GM12878 (cell line): ENCODE data around the gene PALD1. TPM values are rescaled to one million over a fixed set of nuclear protein-coding genes. Genes with fewer than 3 reads are reported as not detected.

Experiments used
- ATAC-seq: fragments of 200-7000 bp; cut with Tn5 transposase; 3 replicates; pipeline ENCODE4 v1.9.1; 2020; ENCODE audit warnings: mild to moderate bottlenecking, moderate library complexity
- BruUV-seq: library from RNA; stranded (reverse); fragments of 400-500 nt; replicated peaks from 2 replicates; lab custom pipeline; 2021; lab: Mats Ljungman, UMichigan
- CTCF ChIA-PET: fragments of 300-600 bp; sonication (Branson Sonifier 250); formaldehyde crosslinking; extraction: SDS; loops from one replicate; lab custom pipeline; 2021; ENCODE audit warnings: inconsistent platforms; lab: Yijun Ruan, JAX
- POLR2A ChIA-PET: fragments of 350-600 bp; formaldehyde crosslinking; extraction: SDS; loops from one replicate; lab custom pipeline; 2021; ENCODE audit warnings: inconsistent platforms; lab: Charles Lee
- RAD21 ChIA-PET: fragments of 300-600 bp; sonication (Branson Sonifier 250); formaldehyde crosslinking; loops from one replicate; lab custom pipeline; 2023; ENCODE audit warnings: antibody characterized with exemption; ENCODE audit not compliant: unreplicated experiment; lab: Charles Lee
- SMC1A ChIA-PET: fragments of 300-600 bp; sonication (Branson Sonifier 250); formaldehyde crosslinking; loops from one replicate; lab custom pipeline; 2023; ENCODE audit not compliant: unreplicated experiment, uncharacterized antibody; lab: Charles Lee
- DNase-seq: peaks from one replicate; pipeline ENCODE4 v3.0.0-alpha.2; 2011; ENCODE audit warnings: low read depth, low spot score
- FAIRE-seq: peaks from 3 replicates; lab custom pipeline; 2011; peaks lifted over from hg19 to GRCh38; lab: Jason Lieb, UNC
- H2AFZ ChIP-seq: 2 replicates; pipeline ENCODE4 v1.6.0; 2011; ENCODE audit warnings: low read depth, low read length, control low read depth; ENCODE audit not compliant: control insufficient read depth
- H3K27ac ChIP-seq: 2 replicates; pipeline ENCODE4 v1.5.1; 2011; ENCODE audit warnings: control low read depth; ENCODE audit not compliant: control insufficient read depth, insufficient read depth
- H3K27me3 ChIP-seq, 2 experiments: replicated peaks in 1 of 2; 2 replicates each; pipeline versions ENCODE4 v1.6.0 to v1.6.1; 2011; ENCODE audit warnings: low read length in 1 of 2; ENCODE audit not compliant: control insufficient read depth in 2 of 2, insufficient read depth in 2 of 2
- H3K36me3 ChIP-seq, 2 experiments: 2 replicates each; pipeline ENCODE4 v1.5.1; 2011; ENCODE audit warnings: low read length in 1 of 2; ENCODE audit not compliant: control insufficient read depth in 2 of 2, insufficient read depth in 2 of 2
- H3K4me1 ChIP-seq: 2 replicates; pipeline ENCODE4 v1.6.1; 2011; ENCODE audit warnings: mild to moderate bottlenecking, low read length, moderate library complexity, mixed read lengths; ENCODE audit not compliant: control insufficient read depth, insufficient read depth
- H3K4me2 ChIP-seq: 2 replicates; pipeline ENCODE4 v1.6.0; 2011; ENCODE audit warnings: control low read depth; ENCODE audit not compliant: control insufficient read depth, insufficient read depth
- H3K4me3 ChIP-seq: fragments of 200-600 bp; sonication (generic); 2 replicates; pipeline ENCODE4 v1.5.1; 2016
- H3K79me2 ChIP-seq: 2 replicates; pipeline ENCODE4 v1.6.0; 2011; ENCODE audit warnings: low read length; ENCODE audit not compliant: control insufficient read depth, insufficient read depth
- H3K9ac ChIP-seq: 2 replicates; pipeline ENCODE4 v1.8.0; 2011; ENCODE audit warnings: low read length, control low read depth, mixed read lengths; ENCODE audit not compliant: control insufficient read depth, insufficient read depth
- H3K9me3 ChIP-seq: replicated peaks from 3 replicates; pipeline ENCODE4 v1.5.1; 2011; ENCODE audit warnings: mild to moderate bottlenecking, low read length; ENCODE audit not compliant: control insufficient read depth, insufficient read depth
- H4K20me1 ChIP-seq: 2 replicates; pipeline ENCODE4 v1.6.0; 2011; ENCODE audit not compliant: control insufficient read depth, insufficient read depth
- FOXK2 ChIP-seq: fragments of 450-650 bp; IDR thresholded peaks from 2 replicates; pipeline ENCODE4 v1.6.1; 2017; ENCODE audit warnings: mild to moderate bottlenecking, moderate library complexity
- GABPA ChIP-seq: IDR thresholded peaks from 2 replicates; pipeline ENCODE4 v1.6.1; 2014; ENCODE audit warnings: antibody characterized with exemption, low read depth, mild to moderate bottlenecking, inconsistent platforms
- HDGF ChIP-seq: fragments of 450-650 bp; IDR thresholded peaks from 2 replicates; pipeline ENCODE4 v1.6.1; 2016; ENCODE audit warnings: antibody characterized with exemption
- HSF1 ChIP-seq: fragments of 150-350 bp; IDR thresholded peaks from 2 replicates; pipeline ENCODE4 v1.6.1; 2014; ENCODE audit warnings: mild to moderate bottlenecking, low read depth, low read length
- KLF5 ChIP-seq: fragments of 450-650 bp; IDR thresholded peaks from 2 replicates; pipeline ENCODE4 v1.6.1; 2014; ENCODE audit warnings: mild to moderate bottlenecking; ENCODE audit not compliant: partially characterized antibody
- MXI1 ChIP-seq: fragments of 150-350 bp; IDR thresholded peaks from 2 replicates; pipeline ENCODE4 v1.6.1; 2011; ENCODE audit warnings: low read depth, mild to moderate bottlenecking, inconsistent platforms, low read length, improper control_type of control experiment
- NBN ChIP-seq: fragments of 450-650 bp; IDR thresholded peaks from 2 replicates; pipeline ENCODE4 v1.6.1; 2016
- NR2F1 ChIP-seq: fragments of 450-650 bp; conservative IDR thresholded peaks from 2 replicates; pipeline ENCODE4 v1.6.1; 2017; ENCODE audit warnings: mild to moderate bottlenecking
- RAD21 ChIP-seq: IDR thresholded peaks from 2 replicates; pipeline ENCODE4 v1.6.1; 2011; ENCODE audit warnings: mild to moderate bottlenecking, low read depth, low read length, moderate library complexity; ENCODE audit not compliant: insufficient read depth
- SIN3A ChIP-seq: IDR thresholded peaks from 2 replicates; pipeline ENCODE4 v1.6.1; 2012; ENCODE audit warnings: low read depth, low read length, improper control_type of control experiment
- SMARCA5 ChIP-seq: fragments of 450-650 bp; IDR thresholded peaks from 2 replicates; pipeline ENCODE4 v1.6.1; 2017; ENCODE audit warnings: mild to moderate bottlenecking
- SUPT20H ChIP-seq: IDR thresholded peaks from 2 replicates; pipeline ENCODE4 v1.6.1; 2011; ENCODE audit warnings: low read depth, mild to moderate bottlenecking, low read length, moderate library complexity, borderline replicate concordance; ENCODE audit not compliant: control insufficient read depth
- ZNF207 ChIP-seq: fragments of 450-650 bp; IDR thresholded peaks from 2 replicates; pipeline ENCODE4 v1.6.1; 2014; ENCODE audit warnings: antibody characterized with exemption, mild to moderate bottlenecking, borderline replicate concordance
- WGBS: methylation state at CpG from one replicate; pipeline ENCODE4 v1.1.6; 2016; ENCODE audit warnings: low lambda C conversion rate; ENCODE audit not compliant: insufficient replicate concordance, insufficient coverage; ENCODE audit errors: missing lambda C conversion rate; 5-methylcytosine and 5-hydroxymethylcytosine counted together
- in situ Hi-C: fragments of 300-500 bp; cut with MboI; formaldehyde crosslinking; loops from 9 replicates; pipeline ENCODE4 v1.14.3; 2018; ENCODE audit warnings: mixed read lengths
- intact Hi-C: fragments of 100-400 bp; cut with micrococcal nuclease; formaldehyde crosslinking; loops from one replicate; pipeline ENCODE4 v1.14.2; 2022; ENCODE audit not compliant: unreplicated experiment
- polyA plus RNA-seq, 11 experiments: library from polyadenylated mRNA; depleted of rRNA in 4 of 11; unstranded in 6 of 11; stranded (reverse) in 5 of 11; fragments of >200 nt; fragmentation: Nextera tagmentation in 4 of 11; fragmentation: Illumina TruSeq in 1 of 11; extraction: Ambion mirVana in 4 of 11; extraction: Trizol in 1 of 11; gene quantifications; 1 replicate in 1 of 11; 2 replicates in 10 of 11; pipeline versions ENCODE4 v1.2.1 to v1.2.3, GENCODE V29; 2011 to 2016; ENCODE audit warnings: inconsistent platforms in 2 of 11, missing spikeins in 2 of 11, low read depth in 1 of 11
- total RNA-seq, 4 experiments: library from RNA; depleted of rRNA in 3 of 4; stranded (reverse); fragments of >200 nt in 3 of 4; fragmentation: Illumina TruSeq in 1 of 4; extraction: Trizol in 1 of 4; gene quantifications; 2 replicates each; pipeline versions ENCODE4 v1.2.1 to v1.2.3, GENCODE V29; 2013 to 2021
- TF ChIP-seq, protein P1 (sequence below): fragments of 450-650 bp; IDR thresholded peaks from 2 replicates; pipeline ENCODE4 v1.6.1; 2017; ENCODE audit warnings: mild to moderate bottlenecking, moderate library complexity
- TF ChIP-seq, protein P2 (sequence below): IDR thresholded peaks from 2 replicates; pipeline ENCODE4 v1.6.1; 2012; ENCODE audit warnings: low read depth, low read length, improper control_type of control experiment
- TF ChIP-seq, protein P3 (sequence below): fragments of 450-650 bp; IDR thresholded peaks from 2 replicates; pipeline ENCODE4 v1.6.1; 2016; ENCODE audit warnings: mild to moderate bottlenecking

Gene PALD1
- total and polyA plus RNA-seq, 10 of the 15 experiments (the other 5 are each of a cell fraction or from before 2014, with no cell fraction given), result 0.43 to 20.9 (median 9.0) TPM

DNA sequence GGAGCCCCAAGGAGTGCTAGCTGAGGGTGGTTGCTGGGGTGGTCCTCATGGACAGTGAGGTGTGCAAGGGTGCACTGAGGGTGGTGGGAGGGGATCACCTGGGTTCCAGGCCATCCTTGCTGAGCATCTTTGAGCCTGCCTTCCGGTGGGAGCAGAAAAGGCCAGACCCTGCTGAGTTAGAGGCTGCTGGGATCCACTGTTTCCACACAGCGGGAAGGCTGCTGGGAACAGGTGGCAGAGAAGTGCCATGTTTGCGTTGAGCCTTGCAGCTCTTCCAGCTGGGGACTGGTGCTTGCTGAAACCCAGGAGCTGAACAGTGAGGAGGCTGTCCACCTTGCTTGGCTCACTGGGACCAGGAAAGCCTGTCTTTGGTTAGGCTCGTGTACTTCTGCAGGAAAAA lies 89.0 kb downstream of the PALD1 start (continued):
- no peak for TF ChIP-seq SUPT20H

- H3K9me3 ChIP-seq, result no peaks in the 10 kb centered on the region
- no peak overlapping the region for H3K9ac ChIP-seq
- no peaks in the 10 kb centered on the region for H3K27me3 ChIP-seq
- no peak for FAIRE-seq
- no peak overlapping the region for H3K27ac ChIP-seq
- ChIA-PET CTCF (interaction anchor here (0.6 to 0.8 kb wide), 2 partner anchors 19 to 190 kb away, joined by 3 to 4 read pairs; no protein-coding TSS in a partner anchor), POLR2A (interaction anchor here (0.6 kb wide), 1 partner anchor 158 kb away, joined by 3 read pairs; no protein-coding TSS in a partner anchor), RAD21 (interaction anchor here (0.6 kb wide), 1 partner anchor 73 kb away, joined by 3 read pairs; no protein-coding TSS in a partner anchor), SMC1A (no interaction called here)
- in situ Hi-C loops, result no loop called here
- intact Hi-C loops, result no loop called here
- BruUV-seq, result no TSS peak
- no peak overlapping the region for H3K4me3 ChIP-seq
- no peak overlapping the region for H2AFZ ChIP-seq
- no peak for DNase-seq
- no peak overlapping the region for H3K4me2 ChIP-seq
- no peaks in the 10 kb centered on the region; a peak in 2 of 4 replicates for H3K36me3 ChIP-seq
- no peaks in the 10 kb centered on the region for H3K4me1 ChIP-seq
- H3K79me2 ChIP-seq, result no peaks in the 10 kb centered on the region
- H4K20me1 ChIP-seq, result no peaks in the 10 kb centered on the region
- ATAC-seq, result no peak
- 35% methylated on average over 3 of the region's 3 CpGs for WGBS
- no peak for TF ChIP-seq SMARCA5
- TF ChIP-seq NR2F1, result no peak
- TF ChIP-seq, protein P1, sequence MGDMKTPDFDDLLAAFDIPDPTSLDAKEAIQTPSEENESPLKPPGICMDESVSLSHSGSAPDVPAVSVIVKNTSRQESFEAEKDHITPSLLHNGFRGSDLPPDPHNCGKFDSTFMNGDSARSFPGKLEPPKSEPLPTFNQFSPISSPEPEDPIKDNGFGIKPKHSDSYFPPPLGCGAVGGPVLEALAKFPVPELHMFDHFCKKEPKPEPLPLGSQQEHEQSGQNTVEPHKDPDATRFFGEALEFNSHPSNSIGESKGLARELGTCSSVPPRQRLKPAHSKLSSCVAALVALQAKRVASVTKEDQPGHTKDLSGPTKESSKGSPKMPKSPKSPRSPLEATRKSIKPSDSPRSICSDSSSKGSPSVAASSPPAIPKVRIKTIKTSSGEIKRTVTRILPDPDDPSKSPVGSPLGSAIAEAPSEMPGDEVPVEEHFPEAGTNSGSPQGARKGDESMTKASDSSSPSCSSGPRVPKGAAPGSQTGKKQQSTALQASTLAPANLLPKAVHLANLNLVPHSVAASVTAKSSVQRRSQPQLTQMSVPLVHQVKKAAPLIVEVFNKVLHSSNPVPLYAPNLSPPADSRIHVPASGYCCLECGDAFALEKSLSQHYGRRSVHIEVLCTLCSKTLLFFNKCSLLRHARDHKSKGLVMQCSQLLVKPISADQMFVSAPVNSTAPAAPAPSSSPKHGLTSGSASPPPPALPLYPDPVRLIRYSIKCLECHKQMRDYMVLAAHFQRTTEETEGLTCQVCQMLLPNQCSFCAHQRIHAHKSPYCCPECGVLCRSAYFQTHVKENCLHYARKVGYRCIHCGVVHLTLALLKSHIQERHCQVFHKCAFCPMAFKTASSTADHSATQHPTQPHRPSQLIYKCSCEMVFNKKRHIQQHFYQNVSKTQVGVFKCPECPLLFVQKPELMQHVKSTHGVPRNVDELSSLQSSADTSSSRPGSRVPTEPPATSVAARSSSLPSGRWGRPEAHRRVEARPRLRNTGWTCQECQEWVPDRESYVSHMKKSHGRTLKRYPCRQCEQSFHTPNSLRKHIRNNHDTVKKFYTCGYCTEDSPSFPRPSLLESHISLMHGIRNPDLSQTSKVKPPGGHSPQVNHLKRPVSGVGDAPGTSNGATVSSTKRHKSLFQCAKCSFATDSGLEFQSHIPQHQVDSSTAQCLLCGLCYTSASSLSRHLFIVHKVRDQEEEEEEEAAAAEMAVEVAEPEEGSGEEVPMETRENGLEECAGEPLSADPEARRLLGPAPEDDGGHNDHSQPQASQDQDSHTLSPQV, result no peak
- TF ChIP-seq ZNF207, result no peak
- no peak for TF ChIP-seq SIN3A
- TF ChIP-seq RAD21, result no peak
- no peak for TF ChIP-seq HDGF
- no peak for TF ChIP-seq NBN
- no peak for TF ChIP-seq MXI1
- TF ChIP-seq, protein P2, sequence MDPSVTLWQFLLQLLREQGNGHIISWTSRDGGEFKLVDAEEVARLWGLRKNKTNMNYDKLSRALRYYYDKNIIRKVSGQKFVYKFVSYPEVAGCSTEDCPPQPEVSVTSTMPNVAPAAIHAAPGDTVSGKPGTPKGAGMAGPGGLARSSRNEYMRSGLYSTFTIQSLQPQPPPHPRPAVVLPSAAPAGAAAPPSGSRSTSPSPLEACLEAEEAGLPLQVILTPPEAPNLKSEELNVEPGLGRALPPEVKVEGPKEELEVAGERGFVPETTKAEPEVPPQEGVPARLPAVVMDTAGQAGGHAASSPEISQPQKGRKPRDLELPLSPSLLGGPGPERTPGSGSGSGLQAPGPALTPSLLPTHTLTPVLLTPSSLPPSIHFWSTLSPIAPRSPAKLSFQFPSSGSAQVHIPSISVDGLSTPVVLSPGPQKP, result no peak
- no peak for TF ChIP-seq GABPA
- TF ChIP-seq KLF5, result no peak
- no peak for TF ChIP-seq HSF1
- TF ChIP-seq, protein P3, sequence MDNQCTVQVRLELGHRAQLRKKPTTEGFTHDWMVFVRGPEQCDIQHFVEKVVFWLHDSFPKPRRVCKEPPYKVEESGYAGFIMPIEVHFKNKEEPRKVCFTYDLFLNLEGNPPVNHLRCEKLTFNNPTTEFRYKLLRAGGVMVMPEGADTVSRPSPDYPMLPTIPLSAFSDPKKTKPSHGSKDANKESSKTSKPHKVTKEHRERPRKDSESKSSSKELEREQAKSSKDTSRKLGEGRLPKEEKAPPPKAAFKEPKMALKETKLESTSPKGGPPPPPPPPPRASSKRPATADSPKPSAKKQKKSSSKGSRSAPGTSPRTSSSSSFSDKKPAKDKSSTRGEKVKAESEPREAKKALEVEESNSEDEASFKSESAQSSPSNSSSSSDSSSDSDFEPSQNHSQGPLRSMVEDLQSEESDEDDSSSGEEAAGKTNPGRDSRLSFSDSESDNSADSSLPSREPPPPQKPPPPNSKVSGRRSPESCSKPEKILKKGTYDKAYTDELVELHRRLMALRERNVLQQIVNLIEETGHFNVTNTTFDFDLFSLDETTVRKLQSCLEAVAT, result no peak
- no peak for TF ChIP-seq FOXK2
Measured at GRCh38 chr10:70568113-70568512, 89.5 kb downstream of the PALD1 start.
